Tibial artery (tissue), 4 donors: Measurements from ENCODE around the gene PERP.
"Not testable (repeated sequence)": the region's sequence is repeated elsewhere in the genome, so short reads cannot be mapped to it uniquely, and the experiment has no call there.

Experiments used
- DNase-seq, 2 donors: peaks; one replicate each; pipeline ENCODE4 v3.0.0-alpha.2; 2019
- H3K27ac ChIP-seq, 2 donors: fragments of 200-600 bp; sonication (generic) in 1 of 2; 1 replicate in 1 of 2; 2 replicates in 1 of 2; pipeline ENCODE4 v1.5.1; 2018 to 2019; ENCODE audit warnings: mild to moderate bottlenecking in 1 of 2
- H3K27me3 ChIP-seq, 2 donors: fragments of 200-600 bp; sonication (generic) in 1 of 2; one replicate each; pipeline versions ENCODE4 v1.5.1 to v1.6.0; 2016 to 2019
- H3K36me3 ChIP-seq, 3 donors: fragments of 200-600 bp; sonication (generic) in 2 of 3; one replicate each; pipeline ENCODE4 v1.5.1; 2016 to 2019; ENCODE audit warnings: mild to moderate bottlenecking in 2 of 3
- H3K4me1 ChIP-seq, 4 donors: fragments of 200-600 bp; sonication (generic) in 2 of 4; 1 replicate in 3 of 4; 2 replicates in 1 of 4; pipeline ENCODE4 v1.5.1; 2016 to 2019
- H3K4me3 ChIP-seq, 2 donors: fragments of 200-600 bp; sonication (generic) in 1 of 2; 1 replicate in 1 of 2; 2 replicates in 1 of 2; pipeline ENCODE4 v1.5.1; 2018 to 2019; ENCODE audit warnings: mild to moderate bottlenecking in 2 of 2
- H3K9me3 ChIP-seq, 3 donors: fragments of 200-600 bp; sonication (generic) in 1 of 3; one replicate each; pipeline ENCODE4 v1.5.1; 2016 to 2019
- CTCF ChIP-seq, 2 experiments: fragments of 200-600 bp in 1 of 2; fragments of 450-650 bp in 1 of 2; IDR thresholded peaks; one replicate each; pipeline ENCODE4 v1.5.1; 2017 to 2019; ENCODE audit warnings: antibody characterized with exemption in 2 of 2, mild to moderate bottlenecking in 1 of 2, moderate library complexity in 1 of 2
- intact Hi-C: fragments of 100-400 bp; cut with DNase I; formaldehyde crosslinking; loops from one replicate; pipeline ENCODE4 v1.15.0; 2023; ENCODE audit warnings: low total_unique reads

The PERP gene

GRCh38 chr6:138082232-138082631 lies 25.0 kb downstream of the PERP start:
- no peaks in the 10 kb centered on the region for H3K27me3 ChIP-seq
- H3K36me3 ChIP-seq, result no peaks in the 10 kb centered on the region
- peaks cover 0 to 3% (median 0%) of the 10 kb centered on the region in 4 donors for H3K4me1 ChIP-seq
- intact Hi-C loops, result loop anchor here (10.0 kb wide), 1 partner anchor 67 kb away; no protein-coding TSS in a partner anchor
- H3K9me3 ChIP-seq, result peaks cover 0 to 2% (median 0%) of the 10 kb centered on the region in 3 donors
- H3K27ac ChIP-seq, result no peak overlapping the region
- no peak for TF ChIP-seq CTCF (IDR thresholded peaks at IDR 0.05)
- DNase-seq, result no peak
- no peak overlapping the region for H3K4me3 ChIP-seq

GRCh38 chr6:138079556-138079955 lies 27.7 kb downstream of the PERP start:
- DNase-seq, result not testable (repeated sequence)

GRCh38 chr6:138078491-138078890 lies 28.7 kb downstream of the PERP start:
- Histone ChIP-seq H3K27ac (no peak overlapping the region), H3K27me3 (no peaks in the 10 kb centered on the region), H3K36me3 (no peaks in the 10 kb centered on the region), H3K4me3 (no peak overlapping the region), H3K9me3 (peaks cover 0 to 2% (median 0%) of the 10 kb centered on the region in 3 donors), H3K4me1 (no peaks in the 10 kb centered on the region)
- intact Hi-C loops, result no loop called here
- DNase-seq, result no peak
- TF ChIP-seq CTCF (IDR thresholded peaks at IDR 0.05), result no peak

More at GRCh38 chr6:138079556-138079955, 27.7 kb downstream of the PERP start:
- H3K9me3 ChIP-seq, H3K27ac ChIP-seq, H3K4me3 ChIP-seq, intact Hi-C loops, H3K4me1 ChIP-seq, H3K36me3 ChIP-seq, H3K27me3 ChIP-seq: not testable (repeated sequence)

- H3K9me3 ChIP-seq, result no peaks in the 10 kb centered on the region
- H3K27me3 ChIP-seq, result no peaks in the 10 kb centered on the region
- no peaks in the 10 kb centered on the region for H3K36me3 ChIP-seq
- DNase-seq, result no peak
- intact Hi-C loops, result no loop called here
- TF ChIP-seq CTCF (IDR thresholded peaks at IDR 0.05), result no peak
- no peak overlapping the region for H3K27ac ChIP-seq
- H3K4me3 ChIP-seq, result no peak overlapping the region
- no peaks in the 10 kb centered on the region for H3K4me1 ChIP-seq
Observed at GRCh38 chr6:138073264-138073663, 34.0 kb downstream of the PERP start.

- no peak for DNase-seq
- Histone ChIP-seq H3K36me3 (no peaks in the 10 kb centered on the region), H3K27ac (no peak overlapping the region), H3K27me3 (no peaks in the 10 kb centered on the region), H3K4me3 (no peak overlapping the region), H3K9me3 (no peaks in the 10 kb centered on the region), H3K4me1 (no peaks in the 10 kb centered on the region)
- intact Hi-C loops, result no loop called here
- TF ChIP-seq CTCF (IDR thresholded peaks at IDR 0.05), result no peak
Observed at GRCh38 chr6:138063726-138064125, 43.5 kb downstream of the PERP start.

- Histone ChIP-seq H3K9me3 (peaks cover 0 to 15% (median 9%) of the 10 kb centered on the region in 3 donors), H3K27me3 (no peaks in the 10 kb centered on the region), H3K4me1 (no peaks in the 10 kb centered on the region), H3K4me3 (no peak overlapping the region), H3K27ac (no peak overlapping the region), H3K36me3 (no peaks in the 10 kb centered on the region)
- no peak for TF ChIP-seq CTCF (IDR thresholded peaks at IDR 0.05)
- intact Hi-C loops, result no loop called here
- no peak for DNase-seq
Observed at GRCh38 chr6:138054982-138055381, 52.2 kb downstream of the PERP start.
